Measurements from ENCODE around the gene ATRX.

- no peak for TF ChIP-seq CTCF (IDR thresholded peaks at IDR 0.05)
- no peak for TF ChIP-seq POLR2A (IDR thresholded peaks at IDR 0.05)
These were observed 127.1 kb downstream of the ATRX start for GRCh38 chrX:77658886-77659285.
